K562 (cell line): ENCODE data around the gene METTL6.

Experiments used
- ATF3 ChIP-seq, 2 experiments: fragments of 450-650 bp in 1 of 2; sonication (generic) in 1 of 2; formaldehyde crosslinking in 1 of 2; IDR thresholded peaks in 1 of 2; conservative IDR thresholded peaks in 1 of 2; 2 replicates each; pipeline versions ENCODE4 v1.6.1 to v1.8.1; 2016 to 2023; ENCODE audit warnings: mild to moderate bottlenecking in 2 of 2, moderate library complexity in 2 of 2, inconsistent platforms in 1 of 2, missing genetic modification reagents in 1 of 2
- CAMTA2 ChIP-seq: fragments of 250-450 bp; sonication (Bioruptor Pico); conservative IDR thresholded peaks from 2 replicates; pipeline ENCODE4 v1.5.1; 2022
- CREB1 ChIP-seq, 2 experiments: sonication (generic) in 1 of 2; formaldehyde crosslinking in 1 of 2; IDR thresholded peaks; 2 replicates each; pipeline versions ENCODE4 v1.6.1 to v1.8.0; 2012 to 2022; ENCODE audit warnings: inconsistent platforms in 1 of 2, mild to moderate bottlenecking in 1 of 2, missing genetic modification reagents in 1 of 2, moderate library complexity in 1 of 2
- EZH2 ChIP-seq: IDR thresholded peaks from 2 replicates; pipeline ENCODE4 v1.6.1; 2012; ENCODE audit warnings: low read depth, mild to moderate bottlenecking, inconsistent platforms, low read length, borderline replicate concordance
- POLR2A ChIP-seq: fragments of 450-650 bp; conservative IDR thresholded peaks from 2 replicates; pipeline ENCODE4 v1.6.1; 2016
- POLR2AphosphoS5 ChIP-seq: IDR thresholded peaks from 2 replicates; pipeline ENCODE4 v1.6.1; 2011; ENCODE audit warnings: mild to moderate bottlenecking, low read depth, low read length, moderate library complexity; ENCODE audit not compliant: control insufficient read depth, insufficient read depth
- RAD21 ChIP-seq, 2 experiments: fragments of 250-450 bp in 1 of 2; fragments of 450-650 bp in 1 of 2; sonication (Bioruptor Pico) in 1 of 2; formaldehyde crosslinking in 1 of 2; IDR thresholded peaks in 1 of 2; conservative IDR thresholded peaks in 1 of 2; 2 replicates each; pipeline versions ENCODE4 v1.4.0 to v1.8.0; 2020 to 2022; ENCODE audit warnings: mild to moderate bottlenecking in 2 of 2, moderate library complexity in 1 of 2
- TAF1 ChIP-seq: IDR thresholded peaks from 2 replicates; pipeline ENCODE4 v1.6.1; 2011; ENCODE audit warnings: mild to moderate bottlenecking, low read length, moderate library complexity; ENCODE audit not compliant: insufficient read depth, control insufficient read depth, severe bottlenecking; ENCODE audit errors: extremely low read depth
- TF ChIP-seq, protein P1 (sequence below), 3 experiments: IDR thresholded peaks in 2 of 3; conservative IDR thresholded peaks in 1 of 3; 2 replicates each; pipeline ENCODE4 v1.5.1; 2011 to 2012; ENCODE audit warnings: low read length in 3 of 3, mild to moderate bottlenecking in 3 of 3, control low read depth in 2 of 3, improper control_type of control experiment in 1 of 3, inconsistent platforms in 1 of 3, low read depth in 1 of 3, mixed read lengths in 1 of 3, moderate library complexity in 1 of 3; ENCODE audit not compliant: insufficient read depth in 2 of 3
- TF ChIP-seq, protein P2 (sequence below): fragments of 250-450 bp; sonication (Bioruptor Pico); IDR thresholded peaks from 2 replicates; pipeline ENCODE4 v1.8.0; 2022; ENCODE audit warnings: moderate library complexity, mild to moderate bottlenecking, inconsistent platforms

DNA sequence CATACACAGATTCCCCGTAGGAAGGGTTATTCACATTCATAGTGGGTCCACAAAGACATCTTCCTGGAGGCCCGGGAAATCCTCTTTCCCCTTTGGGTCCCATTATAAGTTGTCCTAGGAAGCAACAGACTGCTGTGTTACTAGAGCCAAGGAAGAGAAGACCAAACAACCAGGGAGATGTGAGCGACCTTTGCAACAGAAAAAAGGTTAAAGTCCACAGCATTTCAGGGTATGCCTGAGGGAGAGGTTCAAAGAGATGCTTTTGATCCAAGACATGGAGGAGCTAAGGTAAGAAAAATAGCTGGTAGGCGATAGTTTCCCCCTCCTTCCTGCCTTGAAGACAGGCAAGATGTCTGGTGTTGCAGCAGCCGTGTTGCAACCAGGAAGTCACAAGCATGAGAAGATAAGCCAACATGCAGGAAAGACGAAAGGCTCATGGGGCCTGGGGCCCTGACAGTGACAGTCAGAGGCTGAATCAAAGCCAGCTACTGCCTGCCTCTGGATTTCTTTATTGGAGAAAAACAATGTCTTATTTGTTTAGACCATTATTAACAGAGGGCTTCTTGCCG lies 31.0 kb upstream of the METTL6 start:
- TF ChIP-seq RAD21 (CRISPR knock-in tag; conservative IDR thresholded peaks at IDR 0.05 in 1 of 2, IDR thresholded peaks at IDR 0.05 in 1 of 2) (no peak), EZH2 (no peak), ATF3 (IDR thresholded peaks at IDR 0.05) (no peak), ATF3 (CRISPR knock-in tag; conservative IDR thresholded peaks at IDR 0.05) (no peak), TAF1 (no peak), CAMTA2 (CRISPR knock-in tag) (no peak), POLR2AphosphoS5 (no peak), CREB1 (IDR thresholded peaks at IDR 0.05) (no peak), CREB1 (CRISPR knock-in tag; IDR thresholded peaks at IDR 0.05) (no peak), POLR2A (no peak)
- TF ChIP-seq, protein P1, sequence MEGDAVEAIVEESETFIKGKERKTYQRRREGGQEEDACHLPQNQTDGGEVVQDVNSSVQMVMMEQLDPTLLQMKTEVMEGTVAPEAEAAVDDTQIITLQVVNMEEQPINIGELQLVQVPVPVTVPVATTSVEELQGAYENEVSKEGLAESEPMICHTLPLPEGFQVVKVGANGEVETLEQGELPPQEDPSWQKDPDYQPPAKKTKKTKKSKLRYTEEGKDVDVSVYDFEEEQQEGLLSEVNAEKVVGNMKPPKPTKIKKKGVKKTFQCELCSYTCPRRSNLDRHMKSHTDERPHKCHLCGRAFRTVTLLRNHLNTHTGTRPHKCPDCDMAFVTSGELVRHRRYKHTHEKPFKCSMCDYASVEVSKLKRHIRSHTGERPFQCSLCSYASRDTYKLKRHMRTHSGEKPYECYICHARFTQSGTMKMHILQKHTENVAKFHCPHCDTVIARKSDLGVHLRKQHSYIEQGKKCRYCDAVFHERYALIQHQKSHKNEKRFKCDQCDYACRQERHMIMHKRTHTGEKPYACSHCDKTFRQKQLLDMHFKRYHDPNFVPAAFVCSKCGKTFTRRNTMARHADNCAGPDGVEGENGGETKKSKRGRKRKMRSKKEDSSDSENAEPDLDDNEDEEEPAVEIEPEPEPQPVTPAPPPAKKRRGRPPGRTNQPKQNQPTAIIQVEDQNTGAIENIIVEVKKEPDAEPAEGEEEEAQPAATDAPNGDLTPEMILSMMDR (IDR thresholded peaks at IDR 0.05 in 2 of 3, conservative IDR thresholded peaks at IDR 0.05 in 1 of 3; ENCODE audit: insufficient read depth in 2 of 3, low read depth in 1 of 3, low read length in 3 of 3): no peak
- TF ChIP-seq, protein P2, sequence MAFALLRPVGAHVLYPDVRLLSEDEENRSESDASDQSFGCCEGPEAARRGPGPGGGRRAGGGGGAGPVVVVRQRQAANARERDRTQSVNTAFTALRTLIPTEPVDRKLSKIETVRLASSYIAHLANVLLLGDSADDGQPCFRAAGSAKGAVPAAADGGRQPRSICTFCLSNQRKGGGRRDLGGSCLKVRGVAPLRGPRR (CRISPR knock-in tag): no peak
